Activated CD4-positive, alpha-beta T cell treated with anti-CD3 and anti-CD28 coated beads for 36 hours (primary cell): ENCODE measurements around the gene SLCO3A1. TPM values are rescaled to one million over a fixed set of nuclear protein-coding genes. Genes with fewer than 3 reads are reported as not detected.

Experiments used
- ATAC-seq: fragments of 200-7000 bp; cut with Tn5 transposase; one replicate; pipeline ENCODE4 v1.10.0; 2021; ENCODE audit warnings: mild to moderate bottlenecking, moderate library complexity
- CTCF ChIA-PET: fragments of 350-600 bp; sonication (Branson Sonifier 250); formaldehyde crosslinking; loops from one replicate; lab custom pipeline; 2021; ENCODE audit warnings: antibody characterized with exemption; lab: Charles Lee
- POLR2A ChIA-PET: fragments of 350-600 bp; sonication (Branson Sonifier 250); formaldehyde crosslinking; loops from one replicate; lab custom pipeline; 2021; ENCODE audit warnings: antibody characterized with exemption, inconsistent platforms; lab: Charles Lee
- DNase-seq: peaks from one replicate; pipeline ENCODE4 v3.0.0-alpha.2; 2020
- H3K27ac Mint-ChIP-seq: one replicate; pipeline ENCODE4 v1.8.0; 2021; ENCODE audit warnings: mixed read lengths
- H3K27me3 Mint-ChIP-seq: one replicate; pipeline ENCODE4 v1.8.0; 2021; ENCODE audit warnings: mixed read lengths
- H3K36me3 Mint-ChIP-seq: one replicate; pipeline ENCODE4 v1.8.0; 2021; ENCODE audit warnings: low read depth, mixed read lengths
- H3K4me1 Mint-ChIP-seq: one replicate; pipeline ENCODE4 v1.8.0; 2021; ENCODE audit warnings: mixed read lengths
- H3K4me3 Mint-ChIP-seq: one replicate; pipeline ENCODE4 v1.8.0; 2021; ENCODE audit warnings: mild to moderate bottlenecking, moderate library complexity, mixed read lengths
- H3K9me3 Mint-ChIP-seq: one replicate; pipeline ENCODE4 v1.8.0; 2021; ENCODE audit warnings: low read depth, mixed read lengths
- intact Hi-C, 2 experiments: fragments of 100-400 bp; cut with DNase I in 1 of 2; cut with micrococcal nuclease in 1 of 2; formaldehyde crosslinking; loops; one replicate each; pipeline versions ENCODE4 v1.14.2 to v1.15.1; 2022 to 2024; cut with DNase I, micrococcal nuclease
- total RNA-seq, 2 experiments: library from RNA; stranded (reverse); gene quantifications; one replicate each; pipeline ENCODE4 v1.2.3, GENCODE V29; 2021

SLCO3A1 gene
- total RNA-seq, 2 experiments from 2014 or later = 5.6 to 5.8 TPM

GRCh38 chr15:92111291-92111690 is 257.8 kb downstream of the SLCO3A1 start:
- Mint-ChIP-seq H3K27me3 (no peaks in the 10 kb centered on the region), H3K9me3 (no peaks in the 10 kb centered on the region), H3K27ac (no peak overlapping the region), H3K4me1 (no peaks in the 10 kb centered on the region), H3K4me3 (no peak overlapping the region), H3K36me3 (peaks cover 2% of the 10 kb centered on the region)
- ATAC-seq = no peak
- ChIA-PET POLR2A (no interaction called here), CTCF (no interaction called here)
- DNase-seq = no peak
- intact Hi-C loops = no loop called here

GRCh38 chr15:92111751-92112150 is 258.2 kb downstream of the SLCO3A1 start:
- H3K9me3 Mint-ChIP-seq = no peaks in the 10 kb centered on the region
- H3K27me3 Mint-ChIP-seq = no peaks in the 10 kb centered on the region
- ChIA-PET POLR2A (no interaction called here), CTCF (interaction anchor here (0.7 to 1.3 kb wide), 2 partner anchors 14 to 199 kb away, joined by 4 read pairs; no protein-coding TSS in a partner anchor)
- DNase-seq = no peak
- no peak overlapping the region for H3K4me3 Mint-ChIP-seq
- peaks cover 2% of the 10 kb centered on the region for H3K36me3 Mint-ChIP-seq
- no peak overlapping the region for H3K27ac Mint-ChIP-seq
- no peaks in the 10 kb centered on the region for H3K4me1 Mint-ChIP-seq
- ATAC-seq = no peak
- intact Hi-C loops = no loop called here

- no peak for ATAC-seq
- no peaks in the 10 kb centered on the region for H3K4me1 Mint-ChIP-seq
- intact Hi-C loops = no loop called here
Measured at GRCh38 chr15:92112180-92112579, 258.7 kb downstream of the SLCO3A1 start.

GRCh38 chr15:92112711-92113110 is 259.2 kb downstream of the SLCO3A1 start:
- H3K36me3 Mint-ChIP-seq = peaks cover 2% of the 10 kb centered on the region
- no peak overlapping the region for H3K4me3 Mint-ChIP-seq
- ChIA-PET POLR2A (no interaction called here), CTCF (interaction anchor here (0.8 to 1.4 kb wide), 3 partner anchors 12 to 743 kb away, joined by 3 to 4 read pairs (median 3); no protein-coding TSS in a partner anchor)
- DNase-seq (no peak), ATAC-seq (no peak)
- intact Hi-C loops = no loop called here
- H3K27ac Mint-ChIP-seq = no peak overlapping the region
- no peaks in the 10 kb centered on the region for H3K9me3 Mint-ChIP-seq
- H3K4me1 Mint-ChIP-seq = no peaks in the 10 kb centered on the region
- no peaks in the 10 kb centered on the region for H3K27me3 Mint-ChIP-seq

More at GRCh38 chr15:92112180-92112579, 258.7 kb downstream of the SLCO3A1 start:
- ChIA-PET CTCF (interaction anchor here (0.7 to 1.3 kb wide), 3 partner anchors 14 to 744 kb away, joined by 3 to 4 read pairs (median 4); no protein-coding TSS in a partner anchor), POLR2A (no interaction called here)
- no peak for DNase-seq
- Mint-ChIP-seq H3K36me3 (peaks cover 2% of the 10 kb centered on the region), H3K27ac (no peak overlapping the region), H3K4me3 (no peak overlapping the region), H3K9me3 (no peaks in the 10 kb centered on the region), H3K27me3 (no peaks in the 10 kb centered on the region)

GRCh38 chr15:92113832-92114231 is 260.3 kb downstream of the SLCO3A1 start:
- DNase-seq = no peak
- no peak overlapping the region for H3K4me3 Mint-ChIP-seq
- H3K27ac Mint-ChIP-seq = no peak overlapping the region
- ATAC-seq = no peak
- POLR2A ChIA-PET = no interaction called here
- H3K9me3 Mint-ChIP-seq = no peaks in the 10 kb centered on the region
- CTCF ChIA-PET = interaction anchor here (1.4 to 1.5 kb wide), 2 partner anchors 13 to 16 kb away, joined by 3 read pairs; no protein-coding TSS in a partner anchor
- no peaks in the 10 kb centered on the region for H3K27me3 Mint-ChIP-seq
- peaks cover 2% of the 10 kb centered on the region for H3K36me3 Mint-ChIP-seq
- no peaks in the 10 kb centered on the region for H3K4me1 Mint-ChIP-seq
- intact Hi-C loops = no loop called here

GRCh38 chr15:92115834-92116233 is 262.3 kb downstream of the SLCO3A1 start:
- ChIA-PET POLR2A (no interaction called here), CTCF (interaction anchor here (0.6 to 0.8 kb wide), 2 partner anchors 36 to 169 kb away, joined by 3 read pairs; no protein-coding TSS in a partner anchor)
- intact Hi-C loops = no loop called here
- Mint-ChIP-seq H3K9me3 (no peaks in the 10 kb centered on the region), H3K4me1 (no peaks in the 10 kb centered on the region), H3K36me3 (peaks cover 3% of the 10 kb centered on the region), H3K27ac (no peak overlapping the region), H3K27me3 (no peaks in the 10 kb centered on the region), H3K4me3 (no peak overlapping the region)
- no peak for DNase-seq
- ATAC-seq = no peak

GRCh38 chr15:92116330-92116729 is 262.8 kb downstream of the SLCO3A1 start:
- H3K9me3 Mint-ChIP-seq = no peaks in the 10 kb centered on the region
- no peak overlapping the region for H3K27ac Mint-ChIP-seq
- no peaks in the 10 kb centered on the region for H3K4me1 Mint-ChIP-seq
- H3K27me3 Mint-ChIP-seq = no peaks in the 10 kb centered on the region
- no peak for DNase-seq
- ATAC-seq = no peak
- POLR2A ChIA-PET = no interaction called here
- H3K4me3 Mint-ChIP-seq = no peak overlapping the region
- CTCF ChIA-PET = interaction anchor here (0.6 kb wide), 2 partner anchors 35 to 138 kb away, joined by 3 to 4 read pairs; no protein-coding TSS in a partner anchor
- intact Hi-C loops = no loop called here
- H3K36me3 Mint-ChIP-seq = peaks cover 8% of the 10 kb centered on the region

- H3K9me3 Mint-ChIP-seq = no peaks in the 10 kb centered on the region
- intact Hi-C loops = no loop called here
Measured at GRCh38 chr15:92117261-92117731, 263.8 kb downstream of the SLCO3A1 start.

GRCh38 chr15:92118162-92118935 is 264.8 kb downstream of the SLCO3A1 start:
- no peaks in the 10 kb centered on the region for H3K27me3 Mint-ChIP-seq
- no peaks in the 10 kb centered on the region for H3K4me1 Mint-ChIP-seq
- ChIA-PET CTCF (no interaction called here), POLR2A (no interaction called here)
- ATAC-seq = no peak
- no peak for DNase-seq
- no peaks in the 10 kb centered on the region for H3K9me3 Mint-ChIP-seq
- no peak overlapping the region for H3K4me3 Mint-ChIP-seq
- intact Hi-C loops = no loop called here
- H3K36me3 Mint-ChIP-seq = peaks cover 17% of the 10 kb centered on the region
- no peak overlapping the region for H3K27ac Mint-ChIP-seq

More at GRCh38 chr15:92117261-92117731, 263.8 kb downstream of the SLCO3A1 start:
- Mint-ChIP-seq H3K27ac (no peak overlapping the region), H3K4me3 (no peak overlapping the region), H3K36me3 (peaks cover 17% of the 10 kb centered on the region), H3K4me1 (no peaks in the 10 kb centered on the region), H3K27me3 (no peaks in the 10 kb centered on the region)
- ChIA-PET POLR2A (no interaction called here), CTCF (no interaction called here)
- DNase-seq (no peak), ATAC-seq (no peak)

- Mint-ChIP-seq H3K27me3 (no peaks in the 10 kb centered on the region), H3K36me3 (peaks cover 17% of the 10 kb centered on the region), H3K4me3 (no peak overlapping the region), H3K9me3 (no peaks in the 10 kb centered on the region), H3K4me1 (no peaks in the 10 kb centered on the region), H3K27ac (no peak overlapping the region)
- intact Hi-C loops = no loop called here
- ChIA-PET POLR2A (no interaction called here), CTCF (no interaction called here)
- DNase-seq = no peak
- ATAC-seq = no peak
Measured at GRCh38 chr15:92118936-92119325, 265.4 kb downstream of the SLCO3A1 start.

GRCh38 chr15:92120094-92120795 is 266.7 kb downstream of the SLCO3A1 start:
- Mint-ChIP-seq H3K4me3 (no peak overlapping the region), H3K36me3 (peaks cover 16% of the 10 kb centered on the region), H3K27ac (no peak overlapping the region), H3K27me3 (no peaks in the 10 kb centered on the region), H3K9me3 (no peaks in the 10 kb centered on the region), H3K4me1 (no peaks in the 10 kb centered on the region)
- DNase-seq (no peak), ATAC-seq (no peak)
- intact Hi-C loops = no loop called here
- ChIA-PET POLR2A (no interaction called here), CTCF (interaction anchor here (0.6 to 0.7 kb wide), 2 partner anchors 151 to 388 kb away, joined by 3 read pairs; no protein-coding TSS in a partner anchor)
